Suppressor macrophage (primary cell): ENCODE results near the gene DYNC1LI1.
A peak's percentile ranks its signal among the peaks of the same experiment; 100 is the strongest.
"Not testable (repeated sequence)": the region's sequence is repeated elsewhere in the genome, so short reads cannot be mapped to it uniquely, and the experiment has no call there.

ENCODE experiments used
- DNase-seq, 4 experiments: peaks; one replicate each; pipeline ENCODE4 v3.0.0-alpha.2; 2020 to 2022

The DYNC1LI1 gene

GRCh38 chr3:32531010-32531647, 39.5 kb downstream of the DYNC1LI1 start:
- DNase-seq, result no peak

GRCh38 chr3:32525720-32526119, 44.9 kb downstream of the DYNC1LI1 start:
- DNase-seq, result no peak

DNA sequence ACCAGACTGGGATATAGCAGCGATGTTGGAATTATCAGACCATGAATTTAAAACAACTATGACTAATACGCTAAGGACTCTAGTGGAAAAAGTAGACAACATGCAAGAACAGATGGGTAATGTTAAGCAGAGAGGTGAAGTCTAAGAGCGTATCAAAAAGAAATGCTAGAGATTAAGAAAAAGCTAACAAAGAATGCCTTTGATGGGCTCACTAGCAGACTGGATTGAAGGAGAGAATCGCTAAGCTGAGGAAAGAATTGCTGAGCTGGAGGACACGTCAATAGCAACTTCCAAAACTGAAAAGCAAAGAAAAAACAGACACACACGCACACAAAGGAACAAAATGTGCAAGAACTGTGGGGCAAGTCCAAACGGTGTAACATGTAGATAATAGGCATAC, 48.0 kb downstream of the DYNC1LI1 start:
- DNase-seq, result no peak

DNA sequence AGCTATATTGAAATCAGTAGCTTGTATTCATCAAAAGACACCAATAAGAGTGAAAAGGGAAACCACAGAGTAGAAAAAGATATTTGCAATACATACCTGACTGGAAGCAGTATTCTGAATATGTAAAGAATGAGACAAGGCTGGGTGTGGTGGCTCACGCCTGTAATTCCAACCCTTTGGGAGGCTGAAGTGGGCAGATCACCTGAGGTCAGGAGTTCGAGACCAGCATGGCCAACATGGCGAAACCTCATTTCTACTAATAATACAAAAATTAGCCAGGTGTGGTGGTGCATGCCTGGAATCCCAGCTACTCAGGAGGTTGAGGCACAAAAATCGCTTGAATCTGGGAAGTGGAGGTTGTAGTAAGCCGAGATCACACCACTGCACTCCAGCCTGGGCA, 51.7 kb downstream of the DYNC1LI1 start:
- DNase-seq, result not testable (repeated sequence)

GRCh38 chr3:32516751-32517150, 53.9 kb downstream of the DYNC1LI1 start:
- peak; percentile 15 to 54 (median 46) for DNase-seq

DNA sequence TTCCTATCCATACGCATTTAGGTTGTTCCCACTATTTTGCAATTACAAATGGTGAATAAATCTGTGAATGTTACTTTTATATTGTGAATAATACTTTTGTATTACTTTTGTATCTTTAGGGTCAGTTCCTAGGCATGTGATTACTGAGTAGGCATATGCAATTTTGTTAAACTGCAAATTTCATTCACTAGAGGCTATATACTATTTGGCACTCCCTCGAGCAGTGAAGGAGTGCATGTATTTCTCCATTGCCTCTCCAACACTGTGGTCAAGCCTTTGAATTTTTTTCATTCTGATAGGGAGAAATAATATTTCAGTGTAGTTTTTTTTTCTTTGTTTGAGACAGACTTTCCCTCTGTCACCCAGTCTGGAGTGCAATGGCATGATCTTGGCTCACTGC, 59.7 kb downstream of the DYNC1LI1 start:
- DNase-seq, result no peak

GRCh38 chr3:32510075-32510724, 60.5 kb downstream of the DYNC1LI1 start:
- DNase-seq, result peak; percentile 82 to 86 (median 82)

DNA sequence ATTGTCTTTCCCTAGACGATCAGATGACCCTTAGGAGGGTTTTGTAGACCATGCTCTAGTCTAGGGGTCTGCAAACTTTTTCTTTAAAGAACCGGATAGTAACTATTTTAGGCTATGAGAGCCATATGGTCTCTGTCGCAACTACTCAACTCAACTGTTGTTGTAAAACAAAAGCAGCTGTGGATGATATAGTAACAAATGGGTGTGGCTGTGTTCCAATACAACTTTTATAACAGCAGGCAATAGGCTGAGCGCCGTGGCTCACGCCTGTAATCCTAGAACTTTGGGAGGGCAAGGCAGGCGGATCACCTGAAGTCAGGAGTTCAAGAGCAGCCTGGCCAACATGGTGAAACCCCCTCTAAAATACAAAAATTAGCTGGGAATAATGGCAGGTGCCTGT, 61.9 kb downstream of the DYNC1LI1 start:
- DNase-seq, result no peak

- DNase-seq, result no peak
Observed at GRCh38 chr3:32506466-32506865, 64.2 kb downstream of the DYNC1LI1 start.

DNA sequence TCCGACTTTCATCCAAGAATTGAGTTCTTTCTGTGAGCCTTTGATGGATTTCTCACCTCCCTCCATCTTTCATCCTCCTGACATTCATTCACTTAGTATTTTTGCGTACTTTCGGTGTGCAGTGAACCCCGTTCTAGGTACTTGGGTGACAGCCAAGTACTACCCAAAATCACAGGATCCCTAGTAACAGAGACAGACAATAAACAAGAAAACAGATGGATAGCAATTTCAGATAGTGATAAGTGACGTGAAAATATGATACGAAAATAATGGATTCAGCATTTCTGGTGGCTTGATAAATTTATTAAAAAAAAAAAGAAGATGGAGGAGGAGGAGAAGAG, 67.7 kb downstream of the DYNC1LI1 start:
- no peak for DNase-seq

DNA sequence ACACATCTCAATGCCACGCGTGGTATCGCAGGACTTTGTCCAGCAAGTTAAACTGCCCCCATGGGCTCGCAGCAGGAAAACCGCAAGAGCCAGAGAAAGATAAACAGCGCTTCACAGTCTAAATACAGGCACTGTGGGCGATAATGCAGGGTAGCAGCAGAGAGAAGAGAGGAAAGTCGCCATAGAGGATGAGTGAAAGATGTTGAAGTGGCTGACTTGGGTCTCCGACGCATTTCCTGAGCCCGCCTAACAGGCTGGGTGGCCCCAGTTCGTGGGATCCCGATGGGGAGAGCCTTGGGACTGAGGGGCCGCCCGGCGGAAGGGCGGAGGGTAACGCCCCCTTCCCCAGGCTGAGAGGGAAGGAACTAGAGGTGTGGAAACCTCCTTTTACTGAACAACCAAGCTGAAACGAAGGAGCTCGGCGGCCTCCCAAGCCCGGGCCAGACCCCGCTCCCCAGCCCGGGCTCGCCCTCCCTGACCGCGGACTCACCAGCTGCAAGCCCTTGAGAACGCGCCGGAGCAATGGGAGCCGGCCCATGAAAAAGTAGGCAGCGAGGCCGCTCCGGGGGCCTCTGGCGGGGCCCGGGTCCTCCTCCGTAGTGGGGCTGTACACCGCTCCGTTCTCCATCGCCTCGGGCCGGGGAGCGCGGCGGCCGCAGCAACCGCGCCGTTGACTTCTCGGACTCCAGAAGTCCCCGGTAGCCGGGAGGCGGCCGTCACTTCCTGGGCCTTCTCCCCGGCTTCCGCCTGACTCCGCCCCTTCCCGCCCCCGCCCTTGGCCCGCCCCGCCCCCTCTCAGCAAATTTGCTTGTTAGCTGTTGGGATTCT, 68.3 kb downstream of the DYNC1LI1 start, which contains the start of gene CMTM6:
CMTM6 (minus strand) TSS at position 735 of the 828 bp plus-strand sequence; CDS start at position 628, 107 bp downstream.
- peak; percentile 82 to 94 (median 90) for DNase-seq

DNA sequence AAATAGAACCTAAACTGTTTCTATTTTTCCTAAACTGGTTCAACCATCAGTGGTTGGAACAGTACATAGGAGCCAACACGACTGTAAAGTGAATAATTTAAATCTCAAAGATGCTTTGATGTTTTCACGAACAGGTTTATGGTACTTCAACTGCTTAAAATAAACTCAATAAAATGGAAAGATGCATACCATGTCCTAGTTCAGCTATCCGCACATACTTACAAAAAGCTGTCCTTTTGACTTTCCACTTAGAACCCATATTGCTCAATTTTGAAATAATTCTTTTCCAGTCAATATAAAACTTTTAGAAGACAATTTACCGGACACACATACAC, 68.9 kb downstream of the DYNC1LI1 start:
- DNase-seq, result no peak

DNA sequence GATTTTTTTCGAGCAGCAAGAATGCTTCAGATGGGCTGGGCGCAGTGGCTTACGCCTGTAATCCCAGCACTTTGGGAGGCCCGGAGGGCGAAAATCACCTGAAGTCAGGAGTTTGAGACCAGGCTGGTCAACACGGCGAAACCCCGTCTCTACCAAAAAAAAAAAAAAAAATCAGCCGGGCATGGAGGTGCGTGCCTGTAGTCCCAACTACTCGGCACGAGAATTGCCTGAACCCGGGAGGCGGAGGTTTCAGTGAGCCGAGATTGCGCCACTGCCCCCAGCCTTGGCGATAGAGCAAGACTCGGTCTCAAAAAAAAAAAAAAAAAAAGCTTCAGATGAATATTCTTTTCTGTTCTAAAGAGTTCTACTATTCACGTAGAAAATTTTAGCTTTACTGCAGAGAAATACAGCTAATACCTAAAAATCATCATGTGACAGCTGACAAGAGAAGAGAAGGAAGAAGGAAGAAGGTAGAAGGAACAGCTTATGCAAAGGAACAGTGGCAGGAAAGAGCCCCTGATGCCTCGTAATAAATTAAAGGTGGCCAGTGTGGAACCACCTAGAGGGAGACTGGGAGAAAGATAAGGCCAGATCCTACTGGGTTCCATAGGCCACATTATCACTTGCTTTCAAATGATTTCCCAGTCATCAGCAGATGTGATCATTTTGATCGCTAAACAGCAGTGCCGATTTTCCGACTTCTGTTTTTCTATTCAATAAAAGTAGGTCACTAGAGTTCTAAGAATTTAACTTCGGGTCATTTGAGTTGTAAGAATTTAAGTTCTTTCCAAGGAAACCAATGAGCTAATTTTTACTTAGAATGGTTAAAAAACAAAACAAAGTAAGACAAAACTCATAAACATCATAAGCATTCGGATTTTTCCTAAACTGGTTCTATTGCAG, 69.5 kb downstream of the DYNC1LI1 start:
- DNase-seq, result peak; percentile 8 to 53 (median 32)

- DNase-seq, result no peak
Observed at GRCh38 chr3:32500231-32500630, 70.4 kb downstream of the DYNC1LI1 start.

GRCh38 chr3:32499585-32499984, 71.1 kb downstream of the DYNC1LI1 start:
- DNase-seq, result no peak

GRCh38 chr3:32498992-32499391, 71.7 kb downstream of the DYNC1LI1 start:
- DNase-seq, result no peak

DNA sequence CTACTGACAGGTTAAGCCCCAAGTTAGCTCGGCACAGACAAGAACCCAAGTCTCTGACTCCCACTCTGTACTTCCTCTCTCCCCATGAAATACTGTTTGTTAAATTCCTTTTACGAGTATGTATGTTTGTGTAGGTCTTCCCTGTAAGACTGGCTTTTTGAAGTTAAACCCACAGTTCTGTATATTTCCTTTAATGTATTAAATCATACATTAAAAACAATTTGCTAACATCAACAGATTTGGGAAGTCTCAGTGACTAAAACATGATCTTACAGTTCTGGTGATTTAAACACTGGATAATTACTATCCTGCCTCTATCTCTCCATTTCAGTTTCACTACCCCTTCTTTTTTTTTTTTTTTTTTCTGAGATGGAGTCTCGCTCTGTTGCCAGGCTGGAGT, 72.4 kb downstream of the DYNC1LI1 start:
- DNase-seq, result peak in 3 of 4 experiments; percentile 18 to 52 (median 52)

DNA sequence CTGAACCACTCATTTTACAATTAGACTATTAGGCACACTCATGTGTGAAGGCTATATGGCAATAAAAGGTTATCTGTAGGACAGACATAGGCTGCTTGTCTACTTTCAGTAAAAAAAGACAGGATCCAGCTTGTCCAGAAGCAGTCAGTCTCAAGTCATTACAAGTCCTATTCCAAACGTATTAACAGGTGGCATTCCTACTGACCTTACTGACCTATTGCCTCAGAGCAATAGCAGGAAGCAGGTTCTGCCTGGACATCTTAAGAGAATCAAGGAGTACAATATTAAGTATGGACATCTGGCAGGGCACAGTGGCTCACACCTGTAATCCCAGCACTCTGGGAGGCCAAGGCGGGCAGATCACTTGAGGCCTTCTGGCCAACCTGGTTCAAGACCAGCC, 75.0 kb downstream of the DYNC1LI1 start:
- no peak for DNase-seq

DNA sequence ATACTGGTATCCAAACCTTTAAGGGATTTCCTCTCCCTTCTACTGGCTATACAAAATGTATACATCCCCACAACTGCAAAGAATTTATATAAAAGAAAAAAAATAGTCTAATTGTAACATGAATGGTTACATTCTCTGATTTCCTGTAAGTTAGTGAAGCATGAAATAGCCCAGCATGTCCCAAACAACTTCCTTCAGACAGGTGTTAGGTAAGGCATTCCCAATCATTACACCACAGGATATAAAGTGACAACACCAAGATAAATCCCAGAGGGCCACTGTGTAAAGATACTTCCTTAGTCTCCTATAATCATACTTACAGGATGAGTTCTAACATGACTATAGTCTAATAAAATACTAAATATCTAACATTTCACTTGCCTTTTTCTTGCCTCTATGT, 75.6 kb downstream of the DYNC1LI1 start:
- DNase-seq, result no peak

GRCh38 chr3:32493437-32494414, 76.9 kb downstream of the DYNC1LI1 start:
- DNase-seq, result peak; percentile 49 to 77 (median 74)

DNA sequence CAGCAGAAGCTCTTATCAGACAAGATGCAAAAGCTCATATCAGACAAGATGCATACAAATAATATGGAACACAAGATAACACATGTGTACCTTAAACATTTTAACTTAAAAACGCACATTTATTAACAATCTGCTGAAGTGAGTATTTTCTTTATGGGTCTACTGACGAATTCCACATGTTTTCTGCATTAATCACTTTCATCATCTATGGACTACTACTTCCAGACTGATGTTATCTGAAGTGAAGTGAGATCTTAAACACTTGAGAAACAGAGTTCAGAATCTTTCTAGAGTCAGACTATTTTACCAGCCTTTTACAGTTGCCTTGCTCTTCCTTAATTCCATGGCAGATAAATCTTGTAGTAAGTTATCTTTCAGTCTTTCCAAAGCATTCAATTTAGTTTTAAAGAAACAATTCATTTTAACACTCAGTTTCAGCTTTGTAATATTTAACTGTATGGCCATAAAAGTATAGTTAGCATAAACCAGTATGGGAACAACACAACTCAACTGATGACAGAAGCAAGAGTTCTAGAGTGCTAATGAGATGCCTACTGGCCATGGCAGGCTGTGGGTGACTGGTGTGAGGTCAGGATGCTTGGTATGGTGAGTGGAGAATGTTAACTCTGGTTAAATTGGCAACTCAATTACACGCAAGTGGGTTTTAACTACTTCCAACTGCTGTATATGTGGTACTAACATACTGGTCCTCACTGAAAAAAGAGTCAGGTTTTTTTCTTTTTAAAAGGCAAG, 77.8 kb downstream of the DYNC1LI1 start:
- DNase-seq, result no peak
